22Rv1 (cell line): Measurements from ENCODE around the gene GLB1L3.

Experiments
- ZFX ChIP-seq: fragments of 450-650 bp; IDR thresholded peaks from 2 replicates; pipeline ENCODE4 v1.6.1; 2017; ENCODE audit warnings: antibody characterized with exemption, borderline replicate concordance
- TF ChIP-seq, protein P1 (sequence below): fragments of 450-650 bp; IDR thresholded peaks from 2 replicates; pipeline ENCODE4 v1.5.1; 2017; ENCODE audit warnings: mild to moderate bottlenecking

DNA sequence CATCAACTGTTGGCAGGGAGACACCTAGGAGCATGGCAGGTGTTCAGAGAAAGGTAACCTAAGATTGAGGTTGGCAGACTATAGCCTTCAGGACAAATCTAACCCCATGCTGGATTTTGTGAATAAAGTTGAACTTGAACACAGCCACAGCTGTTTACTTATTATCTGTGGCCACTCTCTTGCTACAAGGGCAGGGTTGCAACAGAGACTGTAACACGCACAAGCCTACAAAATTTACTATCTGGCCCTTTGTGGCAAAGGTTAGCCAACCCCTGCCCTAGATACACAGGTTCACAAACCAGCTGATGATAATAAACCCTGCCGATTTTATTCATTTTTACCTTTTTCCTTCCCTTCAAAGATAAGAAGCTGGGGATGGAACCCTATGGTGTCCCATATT is 25.5 kb upstream of the GLB1L3 start:
- TF ChIP-seq, protein P1, sequence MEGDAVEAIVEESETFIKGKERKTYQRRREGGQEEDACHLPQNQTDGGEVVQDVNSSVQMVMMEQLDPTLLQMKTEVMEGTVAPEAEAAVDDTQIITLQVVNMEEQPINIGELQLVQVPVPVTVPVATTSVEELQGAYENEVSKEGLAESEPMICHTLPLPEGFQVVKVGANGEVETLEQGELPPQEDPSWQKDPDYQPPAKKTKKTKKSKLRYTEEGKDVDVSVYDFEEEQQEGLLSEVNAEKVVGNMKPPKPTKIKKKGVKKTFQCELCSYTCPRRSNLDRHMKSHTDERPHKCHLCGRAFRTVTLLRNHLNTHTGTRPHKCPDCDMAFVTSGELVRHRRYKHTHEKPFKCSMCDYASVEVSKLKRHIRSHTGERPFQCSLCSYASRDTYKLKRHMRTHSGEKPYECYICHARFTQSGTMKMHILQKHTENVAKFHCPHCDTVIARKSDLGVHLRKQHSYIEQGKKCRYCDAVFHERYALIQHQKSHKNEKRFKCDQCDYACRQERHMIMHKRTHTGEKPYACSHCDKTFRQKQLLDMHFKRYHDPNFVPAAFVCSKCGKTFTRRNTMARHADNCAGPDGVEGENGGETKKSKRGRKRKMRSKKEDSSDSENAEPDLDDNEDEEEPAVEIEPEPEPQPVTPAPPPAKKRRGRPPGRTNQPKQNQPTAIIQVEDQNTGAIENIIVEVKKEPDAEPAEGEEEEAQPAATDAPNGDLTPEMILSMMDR: no peak
- no peak for TF ChIP-seq ZFX
